Ishikawa (cell line): ENCODE measurements around the gene DRD4.

Source experiments
- CEBPB ChIP-seq: IDR thresholded peaks from 2 replicates; pipeline ENCODE4 v1.6.1; 2012
- CREB1 ChIP-seq: IDR thresholded peaks from 2 replicates; pipeline ENCODE4 v1.6.1; 2012; ENCODE audit warnings: low read depth
- EGR1 ChIP-seq: IDR thresholded peaks from 2 replicates; pipeline ENCODE4 v1.6.1; 2012
- EP300 ChIP-seq: IDR thresholded peaks from 2 replicates; pipeline ENCODE4 v1.6.1; 2012; ENCODE audit warnings: borderline replicate concordance
- FOXM1 ChIP-seq: IDR thresholded peaks from 2 replicates; pipeline ENCODE4 v1.6.1; 2012; ENCODE audit warnings: low read depth, borderline replicate concordance
- MAX ChIP-seq: IDR thresholded peaks from 2 replicates; pipeline ENCODE4 v1.6.1; 2012
- NFIC ChIP-seq: IDR thresholded peaks from 2 replicates; pipeline ENCODE4 v1.6.1; 2012
- RAD21 ChIP-seq: IDR thresholded peaks from 2 replicates; pipeline ENCODE4 v1.6.1; 2012; ENCODE audit warnings: low read depth
- REST ChIP-seq: IDR thresholded peaks from 2 replicates; pipeline ENCODE4 v1.6.1; 2012; ENCODE audit warnings: low read depth, mild to moderate bottlenecking
- TAF1 ChIP-seq: IDR thresholded peaks from 2 replicates; pipeline ENCODE4 v1.6.1; 2012; ENCODE audit warnings: low read depth, mild to moderate bottlenecking
- TCF12 ChIP-seq: IDR thresholded peaks from 2 replicates; pipeline ENCODE4 v1.6.1; 2012; ENCODE audit warnings: low read depth
- TEAD4 ChIP-seq: IDR thresholded peaks from 2 replicates; pipeline ENCODE4 v1.6.1; 2012
- USF1 ChIP-seq: IDR thresholded peaks from 2 replicates; pipeline ENCODE4 v1.6.1; 2012
- YY1 ChIP-seq: IDR thresholded peaks from 2 replicates; pipeline ENCODE4 v1.6.1; 2012; ENCODE audit warnings: low read depth
- ZBTB7A ChIP-seq: IDR thresholded peaks from 2 replicates; pipeline ENCODE4 v1.6.1; 2012; ENCODE audit warnings: low read depth

DRD4 gene

GRCh38 chr11:611001-611996 is 25.8 kb upstream of the DRD4 start:
- TF ChIP-seq REST = no peak
- TF ChIP-seq CREB1 = no peak
- no peak for TF ChIP-seq CEBPB
- TF ChIP-seq NFIC = no peak
- TF ChIP-seq TEAD4 = no peak
- TF ChIP-seq EGR1 = no peak
- TF ChIP-seq RAD21 = no peak
- no peak for TF ChIP-seq USF1

GRCh38 chr11:612201-612960 is 24.7 kb upstream of the DRD4 start:
- no peak for TF ChIP-seq NFIC
- TF ChIP-seq RAD21 = no peak

- TF ChIP-seq MAX (peak; percentile 58; the same call in 1 of the 2 replicates), REST (no peak)
Measured at GRCh38 chr11:612961-613300, 24.1 kb upstream of the DRD4 start.

GRCh38 chr11:613369-613968 is 23.6 kb upstream of the DRD4 start:
- TF ChIP-seq REST (no peak), TCF12 (no peak), USF1 (no peak), YY1 (no peak), NFIC (no peak), EP300 (no peak), EGR1 (no peak), TAF1 (no peak), CREB1 (no peak), CEBPB (no peak), MAX (no peak), ZBTB7A (no peak), TEAD4 (no peak), RAD21 (no peak), FOXM1 (no peak)
